AG04450 (cell line): ENCODE results near the gene ZFP82. TPM values are rescaled to one million over a fixed set of nuclear protein-coding genes. Genes with fewer than 3 reads are reported as not detected.

ENCODE experiments used
- CTCF ChIA-PET: fragments of 300-600, 350-600 bp; formaldehyde crosslinking; extraction: SDS; loops from one replicate; lab custom pipeline; 2022; ENCODE audit warnings: antibody characterized with exemption, inconsistent platforms; lab: Charles Lee
- POLR2A ChIA-PET: fragments of 350-600 bp; formaldehyde crosslinking; extraction: SDS; loops from one replicate; lab custom pipeline; 2021; ENCODE audit warnings: antibody characterized with exemption, inconsistent platforms; lab: Yijun Ruan, JAX
- DNase-seq: peaks from one replicate; pipeline ENCODE4 v3.0.0-alpha.2; 2011; ENCODE audit warnings: low read depth, low spot score
- H3K27ac ChIP-seq: one replicate; pipeline ENCODE4 v1.5.1; 2012; ENCODE audit warnings: low read depth, low read length, control low read depth
- H3K27me3 ChIP-seq: one replicate; pipeline ENCODE4 v1.6.0; 2012; ENCODE audit warnings: low read length; ENCODE audit not compliant: control insufficient read depth, insufficient read depth
- H3K4me3 ChIP-seq: 2 replicates; pipeline ENCODE4 v1.5.1; 2011; ENCODE audit warnings: mild to moderate bottlenecking, low read depth, low read length, control low read depth
- H3K9me3 ChIP-seq: 2 replicates; pipeline ENCODE4 v1.5.1; 2012; ENCODE audit warnings: low read length; ENCODE audit not compliant: control insufficient read depth, insufficient read depth
- polyA plus RNA-seq: library from polyadenylated mRNA; depleted of rRNA; stranded (reverse); fragments of >200 nt; gene quantifications from 2 replicates; pipeline ENCODE4 v1.2.3, GENCODE V29; 2011; rRNA removed
- TF ChIP-seq, protein P1 (sequence below): IDR thresholded peaks from 2 replicates; pipeline ENCODE4 v1.5.1; 2011; ENCODE audit warnings: low read depth, low read length, control low read depth, inconsistent platforms

ZFP82 gene
- polyA plus RNA-seq, 1 experiment, result 6.2 TPM

DNA sequence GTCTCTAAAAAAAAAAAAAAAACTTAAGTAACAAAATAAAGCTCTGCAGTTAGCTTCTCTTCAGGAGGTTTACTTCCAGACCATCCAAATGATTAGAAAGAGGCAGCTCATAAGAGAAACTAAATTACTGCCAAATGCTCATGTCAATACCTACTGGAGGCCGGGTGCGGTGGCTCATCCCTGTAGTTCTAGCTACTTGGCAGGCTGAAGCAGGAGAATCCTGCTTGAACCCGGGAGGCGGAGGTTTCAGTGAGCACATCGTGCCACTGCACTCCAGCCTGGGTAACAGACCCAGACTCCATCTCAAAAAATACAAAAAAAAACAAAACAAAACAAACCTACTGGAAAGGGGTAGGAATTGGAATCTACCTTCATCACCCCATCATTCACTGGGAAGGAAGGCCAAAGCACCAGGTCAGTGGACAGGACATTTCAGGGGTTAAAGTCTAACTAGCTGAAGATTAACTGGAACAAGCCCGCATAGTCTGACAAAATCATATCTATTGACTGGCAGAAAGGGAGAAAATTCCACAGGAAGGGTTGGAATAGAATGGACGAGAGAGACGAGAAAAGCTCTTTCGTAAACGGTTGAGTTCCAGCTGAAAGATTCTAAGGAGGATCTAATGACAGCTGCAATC is 40.8 kb downstream of the ZFP82 start:
- Histone ChIP-seq H3K4me3 (peak overlapping the region; percentile 92), H3K27ac (no peak overlapping the region), H3K27me3 (no peaks in the 10 kb centered on the region), H3K9me3 (peaks cover 27% of the 10 kb centered on the region)
- no peak for DNase-seq
- CTCF ChIA-PET, result interaction anchor here (0.6 kb wide), 1 partner anchor 13 kb away, joined by 4 read pairs; no protein-coding TSS in a partner anchor
- TF ChIP-seq, protein P1, sequence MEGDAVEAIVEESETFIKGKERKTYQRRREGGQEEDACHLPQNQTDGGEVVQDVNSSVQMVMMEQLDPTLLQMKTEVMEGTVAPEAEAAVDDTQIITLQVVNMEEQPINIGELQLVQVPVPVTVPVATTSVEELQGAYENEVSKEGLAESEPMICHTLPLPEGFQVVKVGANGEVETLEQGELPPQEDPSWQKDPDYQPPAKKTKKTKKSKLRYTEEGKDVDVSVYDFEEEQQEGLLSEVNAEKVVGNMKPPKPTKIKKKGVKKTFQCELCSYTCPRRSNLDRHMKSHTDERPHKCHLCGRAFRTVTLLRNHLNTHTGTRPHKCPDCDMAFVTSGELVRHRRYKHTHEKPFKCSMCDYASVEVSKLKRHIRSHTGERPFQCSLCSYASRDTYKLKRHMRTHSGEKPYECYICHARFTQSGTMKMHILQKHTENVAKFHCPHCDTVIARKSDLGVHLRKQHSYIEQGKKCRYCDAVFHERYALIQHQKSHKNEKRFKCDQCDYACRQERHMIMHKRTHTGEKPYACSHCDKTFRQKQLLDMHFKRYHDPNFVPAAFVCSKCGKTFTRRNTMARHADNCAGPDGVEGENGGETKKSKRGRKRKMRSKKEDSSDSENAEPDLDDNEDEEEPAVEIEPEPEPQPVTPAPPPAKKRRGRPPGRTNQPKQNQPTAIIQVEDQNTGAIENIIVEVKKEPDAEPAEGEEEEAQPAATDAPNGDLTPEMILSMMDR, result no peak
- POLR2A ChIA-PET, result interaction anchor here (1.2 kb wide), 1 partner anchor 9 kb away, joined by 3 read pairs; no protein-coding TSS in a partner anchor

DNA sequence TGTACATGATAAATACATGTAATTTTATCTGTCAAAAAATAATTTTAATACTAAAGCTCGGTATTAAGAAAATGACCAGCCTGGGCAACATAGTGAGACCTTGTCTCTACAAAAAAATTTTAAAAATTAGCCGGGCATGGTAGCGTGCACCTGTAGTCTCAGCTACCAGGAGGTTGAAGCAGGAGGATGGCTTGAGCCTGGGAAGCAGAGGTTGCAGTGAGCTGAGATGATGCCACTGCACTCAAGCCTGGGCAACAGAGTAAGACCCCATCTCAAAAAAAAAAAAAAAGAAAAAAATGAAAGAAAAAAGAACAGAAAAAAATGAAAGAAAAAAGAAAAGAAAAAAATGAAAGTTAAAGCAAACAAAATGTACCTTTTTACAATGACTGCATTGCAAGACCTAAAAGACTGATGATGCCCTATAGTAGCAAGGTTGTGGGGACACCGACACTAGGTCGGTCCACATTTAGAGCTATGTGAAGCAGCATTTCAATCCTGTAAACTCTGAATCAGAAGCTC is 44.7 kb downstream of the ZFP82 start:
- DNase-seq, result no peak
- ChIA-PET POLR2A (no interaction called here), CTCF (no interaction called here)

DNA sequence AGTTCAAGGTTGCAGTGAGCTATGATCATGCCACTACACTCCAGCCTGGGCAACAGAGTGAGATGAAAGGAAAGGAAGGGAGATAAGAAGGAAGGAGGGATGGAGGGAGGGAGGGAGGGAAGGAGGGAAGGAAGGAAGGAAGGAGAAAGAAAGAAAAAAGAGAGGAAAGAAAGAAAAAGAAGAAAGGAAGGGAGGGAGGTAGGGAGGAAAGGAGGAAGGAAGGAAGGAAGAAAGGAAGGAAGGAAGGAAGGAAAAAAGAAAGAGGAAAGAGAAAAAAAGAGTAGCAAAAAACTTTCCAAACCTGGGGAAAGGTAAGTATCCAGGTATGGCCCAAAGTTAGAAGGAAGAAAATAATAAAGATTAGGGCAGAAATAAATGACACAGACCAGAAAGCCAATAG is 46.6 kb downstream of the ZFP82 start:
- no peak for DNase-seq
- H3K4me3 ChIP-seq, result no peak overlapping the region
- H3K27ac ChIP-seq, result no peak overlapping the region
- ChIA-PET CTCF (no interaction called here), POLR2A (no interaction called here)
- H3K9me3 ChIP-seq, result peaks cover 31% of the 10 kb centered on the region
- TF ChIP-seq, protein P1, result no peak
- no peaks in the 10 kb centered on the region for H3K27me3 ChIP-seq

More for the DNA sequence above, 44.7 kb downstream of the ZFP82 start:
- Histone ChIP-seq H3K9me3 (peaks cover 26% of the 10 kb centered on the region), H3K27ac (no peak overlapping the region), H3K27me3 (no peaks in the 10 kb centered on the region), H3K4me3 (no peak overlapping the region)
- TF ChIP-seq, protein P1, result no peak

DNA sequence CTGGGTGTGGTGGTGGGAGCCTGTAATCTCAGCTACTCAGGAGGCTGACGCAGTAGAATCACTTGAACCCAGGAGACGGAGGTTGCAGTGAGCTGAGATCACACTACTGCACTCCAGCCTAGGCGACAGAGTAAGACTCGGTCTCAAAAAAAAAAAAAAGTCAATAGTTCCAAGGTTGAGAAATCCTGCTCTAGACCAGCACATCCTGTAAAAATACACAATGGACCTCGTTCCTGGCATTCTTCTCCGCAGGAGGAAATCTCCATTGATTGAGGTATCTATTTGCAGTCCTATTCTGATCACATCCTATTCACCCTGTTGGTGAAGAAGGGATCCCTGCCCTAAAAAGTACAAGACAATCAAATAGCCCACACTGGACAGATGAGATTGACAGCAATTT is 54.6 kb downstream of the ZFP82 start:
- TF ChIP-seq, protein P1, result no peak
- no peak for DNase-seq
- peaks cover 10% of the 10 kb centered on the region for H3K9me3 ChIP-seq
- no peak overlapping the region for H3K27ac ChIP-seq
- H3K27me3 ChIP-seq, result no peaks in the 10 kb centered on the region
- no peak overlapping the region for H3K4me3 ChIP-seq
- CTCF ChIA-PET, result no interaction called here
- POLR2A ChIA-PET, result no interaction called here

Other genes starting within 250 kb of the ZFP82 start
- gene ZNF565, start 204.0 kb downstream of the ZFP82 start, polyA plus RNA-seq, result 3.3 and 3.4 TPM in 2 replicates
- gene ZNF146, start 203.5 kb downstream of the ZFP82 start, polyA plus RNA-seq, result 82.2 and 107 TPM in 2 replicates
- gene ZFP14, start 39.4 kb downstream of the ZFP82 start, polyA plus RNA-seq, result 2.0 and 2.7 TPM in 2 replicates
- gene ZNF566, start 70.9 kb upstream of the ZFP82 start, polyA plus RNA-seq, result 3.5 and 4.9 TPM in 2 replicates
- 10.5 and 14.7 TPM in 2 replicates for gene ZNF260, start 109.6 kb upstream of the ZFP82 start, polyA plus RNA-seq
- gene ZNF529, start 154.6 kb upstream of the ZFP82 start, polyA plus RNA-seq, result 5.2 and 7.6 TPM in 2 replicates
- 2.0 and 2.2 TPM in 2 replicates for gene ZNF382, start 186.7 kb upstream of the ZFP82 start, polyA plus RNA-seq
- 4.5 and 6.1 TPM in 2 replicates for gene ZNF461, start 248.2 kb upstream of the ZFP82 start, polyA plus RNA-seq